Keratinocyte (primary cell): ENCODE measurements around the gene ETNPPL.

Experiments used
- CTCF ChIP-seq, 3 experiments: IDR thresholded peaks in 1 of 3; conservative IDR thresholded peaks in 1 of 3; optimal IDR thresholded peaks in 1 of 3; 2 replicates in 2 of 3; 3 replicates in 1 of 3; pipeline versions ENCODE3 to v1.5.1; 2011; ENCODE audit warnings: low read length in 3 of 3, mild to moderate bottlenecking in 3 of 3, moderate library complexity in 2 of 3, control low read depth in 1 of 3, inconsistent platforms in 1 of 3; ENCODE audit not compliant: insufficient read depth in 2 of 3; ENCODE audit errors: extremely low read depth in 1 of 3
- EZH2 ChIP-seq: IDR thresholded peaks from one replicate; pipeline ENCODE4 v1.6.1; 2012; ENCODE audit warnings: inconsistent platforms, mild to moderate bottlenecking, low read length, moderate library complexity

- TF ChIP-seq CTCF (optimal IDR thresholded peaks at IDR 0.05 in 1 of 3, IDR thresholded peaks at IDR 0.05 in 1 of 3, conservative IDR thresholded peaks at IDR 0.05 in 1 of 3; ENCODE audit: extremely low read depth in 1 of 3, insufficient read depth in 2 of 3, low read length in 3 of 3) (no peak), EZH2 (no peak)
Observed at GRCh38 chr4:108703370-108703769, 59.5 kb downstream of the ETNPPL start.
